DND-41 (cell line): Measurements from ENCODE around the gene MOGAT3.

Source experiments
- EZH2 ChIP-seq: IDR thresholded peaks from 3 replicates; pipeline ENCODE4 v1.6.1; 2012; ENCODE audit warnings: borderline replicate concordance, low read depth, mild to moderate bottlenecking, moderate library complexity, low read length, inconsistent platforms; ENCODE audit not compliant: severe bottlenecking
- TF ChIP-seq, protein P1 (sequence below): IDR thresholded peaks from 2 replicates; pipeline ENCODE4 v1.5.1; 2012; ENCODE audit warnings: borderline replicate concordance, low read length, moderate library complexity, mild to moderate bottlenecking; ENCODE audit not compliant: poor library complexity, severe bottlenecking; ENCODE audit errors: extremely low read depth

DNA sequence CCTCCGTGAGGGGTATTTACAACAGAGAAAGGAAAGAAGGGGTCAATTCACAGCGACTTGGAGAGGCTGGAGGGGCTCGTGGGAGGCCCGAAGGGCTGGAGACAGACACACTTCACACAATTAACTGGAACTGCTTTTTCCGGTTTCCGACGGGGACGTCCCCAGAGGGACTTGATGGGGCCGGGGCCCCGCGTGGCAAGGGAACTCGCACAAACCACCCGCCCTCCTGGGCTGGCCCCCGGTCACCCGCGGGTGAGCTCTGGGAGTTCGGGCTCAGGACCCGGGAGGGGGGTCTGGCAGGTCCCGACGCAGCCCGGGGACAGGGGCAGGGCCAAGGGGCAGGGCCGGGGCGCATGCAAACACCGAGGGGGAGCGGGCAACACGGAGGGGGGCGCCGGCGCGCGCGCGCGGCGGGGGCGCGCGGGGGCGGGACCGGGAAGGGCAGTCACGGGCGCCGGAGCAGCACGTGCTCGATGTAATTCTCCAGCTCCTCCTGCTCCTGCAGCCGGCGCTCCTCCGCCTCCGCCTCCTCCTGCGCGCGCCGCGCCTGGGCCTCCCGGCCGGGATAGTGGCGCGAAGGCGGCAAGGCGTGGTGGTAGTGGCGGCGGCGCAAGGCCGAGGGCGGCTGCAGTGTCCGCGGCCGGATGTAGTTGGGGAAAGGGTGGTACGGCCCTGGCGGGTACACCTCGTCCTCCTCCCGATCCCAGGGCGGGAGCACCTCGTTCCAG is 38.1 kb downstream of the MOGAT3 start:
- TF ChIP-seq, protein P1, sequence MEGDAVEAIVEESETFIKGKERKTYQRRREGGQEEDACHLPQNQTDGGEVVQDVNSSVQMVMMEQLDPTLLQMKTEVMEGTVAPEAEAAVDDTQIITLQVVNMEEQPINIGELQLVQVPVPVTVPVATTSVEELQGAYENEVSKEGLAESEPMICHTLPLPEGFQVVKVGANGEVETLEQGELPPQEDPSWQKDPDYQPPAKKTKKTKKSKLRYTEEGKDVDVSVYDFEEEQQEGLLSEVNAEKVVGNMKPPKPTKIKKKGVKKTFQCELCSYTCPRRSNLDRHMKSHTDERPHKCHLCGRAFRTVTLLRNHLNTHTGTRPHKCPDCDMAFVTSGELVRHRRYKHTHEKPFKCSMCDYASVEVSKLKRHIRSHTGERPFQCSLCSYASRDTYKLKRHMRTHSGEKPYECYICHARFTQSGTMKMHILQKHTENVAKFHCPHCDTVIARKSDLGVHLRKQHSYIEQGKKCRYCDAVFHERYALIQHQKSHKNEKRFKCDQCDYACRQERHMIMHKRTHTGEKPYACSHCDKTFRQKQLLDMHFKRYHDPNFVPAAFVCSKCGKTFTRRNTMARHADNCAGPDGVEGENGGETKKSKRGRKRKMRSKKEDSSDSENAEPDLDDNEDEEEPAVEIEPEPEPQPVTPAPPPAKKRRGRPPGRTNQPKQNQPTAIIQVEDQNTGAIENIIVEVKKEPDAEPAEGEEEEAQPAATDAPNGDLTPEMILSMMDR = no peak
- TF ChIP-seq EZH2 = no peak
